Left lung (tissue), 10 donors: ENCODE measurements around the gene ALDOA. TPM values are rescaled to one million over a fixed set of nuclear protein-coding genes. Genes with fewer than 3 reads are reported as not detected.

ENCODE experiments used
- ATAC-seq: fragments of 200-7000 bp; cut with Tn5 transposase; one replicate; pipeline ENCODE4 v1.9.1; 2020; ENCODE audit warnings: moderate library complexity
- DNase-seq, 4 donors: peaks; one replicate each; pipeline ENCODE4 v3.0.0-alpha.2; 2013 to 2020
- H3K27ac ChIP-seq, 2 donors: fragments of 200-600 bp; sonication (generic) in 1 of 2; one replicate each; pipeline versions ENCODE4 v1.5.0 to v1.8.0; 2020 to 2021
- H3K27me3 ChIP-seq, 2 donors: fragments of 200-600 bp; sonication (generic) in 1 of 2; one replicate each; pipeline versions ENCODE4 v1.5.0 to v1.8.0; 2020 to 2021
- H3K36me3 ChIP-seq, 2 donors: fragments of 200-600 bp; sonication (generic) in 1 of 2; one replicate each; pipeline versions ENCODE4 v1.5.0 to v1.8.0; 2020 to 2021
- H3K4me1 ChIP-seq, 2 donors: fragments of 200-600 bp; one replicate each; pipeline ENCODE4 v1.8.0; 2021
- H3K4me3 ChIP-seq, 2 donors: fragments of 200-600 bp; sonication (generic) in 1 of 2; one replicate each; pipeline versions ENCODE4 v1.5.0 to v1.8.0; 2020 to 2021; ENCODE audit warnings: mild to moderate bottlenecking in 1 of 2
- H3K9me3 ChIP-seq, 2 donors: fragments of 200-600 bp; sonication (generic) in 1 of 2; one replicate each; pipeline versions ENCODE4 v1.5.0 to v1.8.0; 2020 to 2021
- intact Hi-C, 2 donors: fragments of 100-400 bp; cut with DNase I; formaldehyde crosslinking; loops; one replicate each; pipeline versions ENCODE4 v1.11.2 to v1.14.2; 2022
- polyA plus RNA-seq, 6 donors: library from polyadenylated mRNA; unstranded; fragments of 120-200 nt; gene quantifications; one replicate each; pipeline ENCODE4 v1.2.1, GENCODE V29; 2013; ENCODE audit not compliant: insufficient read length in 6 of 6
- total RNA-seq, 2 donors: library from RNA; stranded (reverse); fragmentation: NEBNext Ultra II Directional; extraction: Animal tissue kit (Norgen Biotek cat#: 25700); gene quantifications; one replicate each; pipeline ENCODE4 v1.2.1, GENCODE V29; 2021
- TF ChIP-seq, protein P1 (sequence below), 2 donors: fragments of 200-600 bp; sonication (generic) in 1 of 2; IDR thresholded peaks; one replicate each; pipeline versions ENCODE4 v1.5.0 to v1.8.0; 2021; ENCODE audit warnings: antibody characterized with exemption in 2 of 2
- donor health status: DM: no; HTN: yes; CAD: no.
- donor health status: DM: no; HTN: no; CAD: no.

The ALDOA gene
- total and polyA plus RNA-seq, 8 donors: 299 to 1,105 (median 379) TPM

DNA sequence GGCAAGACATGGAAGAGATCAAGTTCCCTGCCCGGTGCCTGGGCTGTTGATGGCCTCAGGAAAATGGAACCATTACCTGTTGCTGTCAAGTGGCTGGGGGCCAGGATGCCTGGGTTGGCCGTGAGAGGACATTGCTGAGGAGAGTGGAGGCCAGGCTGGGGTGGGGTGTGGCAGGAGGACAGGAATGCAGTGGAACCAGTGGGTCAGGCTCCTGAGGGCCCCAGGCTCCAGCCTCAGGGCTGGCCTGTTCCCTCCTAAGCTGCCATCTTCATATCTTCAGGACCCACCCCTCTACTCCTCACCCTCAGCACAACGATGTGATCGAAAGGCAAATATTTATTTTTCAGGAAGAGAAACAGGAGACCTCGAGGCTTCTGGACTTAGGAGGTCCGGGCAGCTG, 38.9 kb downstream of the ALDOA start:
- H3K9me3 ChIP-seq: peaks cover 0 to 9% of the 10 kb centered on the region in 2 donors
- TF ChIP-seq, protein P1, sequence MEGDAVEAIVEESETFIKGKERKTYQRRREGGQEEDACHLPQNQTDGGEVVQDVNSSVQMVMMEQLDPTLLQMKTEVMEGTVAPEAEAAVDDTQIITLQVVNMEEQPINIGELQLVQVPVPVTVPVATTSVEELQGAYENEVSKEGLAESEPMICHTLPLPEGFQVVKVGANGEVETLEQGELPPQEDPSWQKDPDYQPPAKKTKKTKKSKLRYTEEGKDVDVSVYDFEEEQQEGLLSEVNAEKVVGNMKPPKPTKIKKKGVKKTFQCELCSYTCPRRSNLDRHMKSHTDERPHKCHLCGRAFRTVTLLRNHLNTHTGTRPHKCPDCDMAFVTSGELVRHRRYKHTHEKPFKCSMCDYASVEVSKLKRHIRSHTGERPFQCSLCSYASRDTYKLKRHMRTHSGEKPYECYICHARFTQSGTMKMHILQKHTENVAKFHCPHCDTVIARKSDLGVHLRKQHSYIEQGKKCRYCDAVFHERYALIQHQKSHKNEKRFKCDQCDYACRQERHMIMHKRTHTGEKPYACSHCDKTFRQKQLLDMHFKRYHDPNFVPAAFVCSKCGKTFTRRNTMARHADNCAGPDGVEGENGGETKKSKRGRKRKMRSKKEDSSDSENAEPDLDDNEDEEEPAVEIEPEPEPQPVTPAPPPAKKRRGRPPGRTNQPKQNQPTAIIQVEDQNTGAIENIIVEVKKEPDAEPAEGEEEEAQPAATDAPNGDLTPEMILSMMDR (IDR thresholded peaks at IDR 0.05): no peak
- peak; percentile 96 for ATAC-seq
- peak in 3 of 4 donors; percentile 49 to 81 (median 62) for DNase-seq
- intact Hi-C loops: no loop called here
- H3K4me3 ChIP-seq: no peak overlapping the region
- no peaks in the 10 kb centered on the region for H3K4me1 ChIP-seq
- no peak overlapping the region for H3K27ac ChIP-seq
- H3K27me3 ChIP-seq: no peaks in the 10 kb centered on the region
- peaks cover 0 to 54% of the 10 kb centered on the region in 2 donors for H3K36me3 ChIP-seq

DNA sequence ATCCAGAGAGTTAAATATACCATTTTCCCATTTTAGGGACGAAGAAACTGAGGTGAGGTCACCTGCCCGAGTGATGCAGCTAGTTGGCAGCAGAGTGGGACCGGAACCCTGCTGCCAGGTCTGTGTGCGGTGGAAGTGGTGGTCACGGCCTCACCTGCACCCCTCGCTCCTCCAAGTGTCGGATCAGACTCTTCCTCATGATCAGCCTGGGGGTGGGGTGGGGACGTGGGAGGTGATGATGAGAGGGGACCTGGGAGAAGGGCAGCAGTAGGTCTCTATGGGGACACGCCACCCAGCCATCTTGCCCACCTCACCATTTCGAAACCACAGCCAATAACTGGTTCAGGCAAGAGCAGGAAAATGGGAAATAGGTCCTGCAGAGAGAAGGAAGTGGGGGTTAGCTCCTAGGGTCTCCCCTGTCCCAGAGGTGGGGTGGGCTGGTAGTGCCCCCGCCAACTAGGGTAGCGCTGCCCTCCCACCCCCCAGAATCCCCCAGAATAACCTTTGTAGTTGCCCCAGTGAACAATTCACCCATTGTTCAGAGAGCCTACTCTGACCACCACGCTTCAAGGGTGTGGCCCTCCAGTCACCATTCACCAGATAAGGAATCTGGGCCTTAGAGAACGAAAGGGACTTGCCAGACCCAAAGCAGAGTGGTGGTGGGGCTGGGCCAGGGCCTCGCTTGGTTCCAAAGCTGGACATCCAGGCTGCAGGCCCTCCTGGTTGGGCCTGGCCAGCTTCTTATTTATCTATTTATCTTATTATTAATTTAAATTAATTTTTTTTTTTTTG, 42.7 kb downstream of the ALDOA start:
- H3K27ac ChIP-seq: no peak overlapping the region
- intact Hi-C loops: no loop called here
- ATAC-seq (no peak), DNase-seq (peak in 1 of 4 donors; percentile 51)
- no peaks in the 10 kb centered on the region for H3K9me3 ChIP-seq
- TF ChIP-seq, protein P1 (IDR thresholded peaks at IDR 0.05): no peak
- H3K4me3 ChIP-seq: no peak overlapping the region
- peaks cover 0 to 4% of the 10 kb centered on the region in 2 donors for H3K4me1 ChIP-seq
- peaks cover 0 to 86% of the 10 kb centered on the region in 2 donors for H3K36me3 ChIP-seq
- H3K27me3 ChIP-seq: no peaks in the 10 kb centered on the region

DNA sequence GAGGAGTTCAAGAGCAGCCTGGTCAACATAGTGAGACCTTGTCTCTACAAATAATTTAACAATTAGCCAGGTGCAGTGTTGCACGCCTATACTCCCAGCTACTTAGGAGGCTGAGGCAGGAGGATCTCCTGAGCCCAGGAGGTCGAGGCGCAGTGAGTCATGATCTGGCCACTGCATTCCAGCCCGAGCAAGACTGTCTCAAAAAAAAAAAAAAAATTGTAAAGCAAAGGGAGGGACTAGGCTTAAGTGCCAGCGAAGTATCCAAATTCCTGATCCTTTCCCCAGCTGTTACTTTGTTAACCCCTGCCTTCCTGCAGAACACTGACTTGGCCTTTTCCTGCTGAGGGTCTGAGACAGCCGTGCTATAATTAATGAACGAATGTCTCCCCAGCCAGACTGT, 45.1 kb downstream of the ALDOA start:
- ATAC-seq: no peak
- no peak for DNase-seq
- H3K27me3 ChIP-seq: no peaks in the 10 kb centered on the region
- intact Hi-C loops: no loop called here
- TF ChIP-seq, protein P1 (IDR thresholded peaks at IDR 0.05): no peak
- no peak overlapping the region for H3K4me3 ChIP-seq
- H3K36me3 ChIP-seq: peaks cover 0 to 92% of the 10 kb centered on the region in 2 donors
- no peaks in the 10 kb centered on the region for H3K9me3 ChIP-seq
- H3K27ac ChIP-seq: no peak overlapping the region
- peaks cover 0 to 19% of the 10 kb centered on the region in 2 donors for H3K4me1 ChIP-seq

DNA sequence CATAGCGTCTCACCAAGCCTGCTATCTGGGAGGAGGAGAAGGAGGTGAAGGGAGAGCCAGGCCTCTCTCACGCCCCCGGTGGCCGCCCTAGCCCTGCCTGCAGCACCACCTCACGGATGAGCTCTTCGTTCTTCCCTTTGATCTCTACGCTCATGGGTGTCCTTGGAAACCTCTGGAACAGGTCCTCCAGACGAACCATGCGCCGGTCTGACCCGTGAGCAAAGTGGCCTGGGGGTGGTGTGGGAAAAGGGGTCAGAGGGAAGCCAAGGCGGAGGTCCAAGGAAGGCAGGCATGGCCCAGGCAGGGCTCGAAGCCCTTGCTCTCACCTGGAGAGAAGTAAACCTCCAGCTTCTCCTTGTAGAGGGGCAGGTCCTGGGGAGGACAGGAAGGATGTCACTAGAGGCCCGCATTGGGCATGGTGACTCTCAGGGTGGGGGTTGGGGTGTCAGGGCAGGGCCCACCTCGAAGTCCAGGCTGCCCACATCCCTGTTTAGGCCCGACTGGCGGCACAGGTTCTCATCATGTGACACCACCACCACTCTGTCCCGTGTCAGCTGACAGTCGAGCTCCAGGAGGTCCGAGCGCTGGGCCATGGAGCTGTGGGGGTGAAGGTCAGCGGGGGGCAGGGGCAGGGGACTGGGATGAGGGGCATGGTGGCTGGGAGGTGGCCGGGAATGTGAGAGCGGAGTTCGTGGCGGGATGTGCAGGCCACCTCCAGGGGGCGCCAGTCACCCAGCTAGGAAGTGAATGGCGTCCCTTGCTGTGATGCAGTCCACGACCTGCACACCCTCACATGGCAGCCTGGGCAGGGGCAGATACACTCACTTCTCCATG, 46.9 kb downstream of the ALDOA start:
- Histone ChIP-seq H3K9me3 (no peaks in the 10 kb centered on the region), H3K4me1 (peaks cover 0 to 19% of the 10 kb centered on the region in 2 donors), H3K4me3 (no peak overlapping the region), H3K36me3 (peaks cover 0 to 94% of the 10 kb centered on the region in 2 donors), H3K27me3 (no peaks in the 10 kb centered on the region), H3K27ac (no peak overlapping the region)
- TF ChIP-seq, protein P1 (IDR thresholded peaks at IDR 0.05): peak; percentile 42 to 82
- ATAC-seq (peak; percentile 45), DNase-seq (peak in 2 of 4 donors; percentile 52 to 92)
- intact Hi-C loops: no loop called here
